ACC112 (cell line): ENCODE results near the gene ALKBH1.
"Not testable (repeated sequence)": the region's sequence is repeated elsewhere in the genome, so short reads cannot be mapped to it uniquely, and the experiment has no call there.

Source experiments
- H2AFZ ChIP-seq: fragments of 200-600 bp; sonication (generic); one replicate; pipeline ENCODE4 v1.6.0; 2017; ENCODE audit warnings: antibody characterized with exemption, low read length; ENCODE audit not compliant: unreplicated experiment
- H3K27ac ChIP-seq: fragments of 200-600 bp; sonication (generic); 2 replicates; pipeline ENCODE4 v1.5.1; 2014; ENCODE audit warnings: low read depth, mild to moderate bottlenecking, antibody characterized with exemption, low read length, moderate library complexity
- H3K27me3 ChIP-seq: fragments of 200-600 bp; sonication (generic); 2 replicates; pipeline ENCODE4 v1.6.1; 2014; ENCODE audit warnings: mild to moderate bottlenecking, antibody characterized with exemption, low read length, moderate library complexity, mixed read lengths; ENCODE audit not compliant: insufficient read depth
- H3K36me3 ChIP-seq: fragments of 200-600 bp; sonication (generic); 2 replicates; pipeline ENCODE4 v1.6.1; 2016; ENCODE audit warnings: mild to moderate bottlenecking, antibody characterized with exemption, low read length, moderate library complexity, mixed read lengths; ENCODE audit not compliant: insufficient read depth
- H3K4me1 ChIP-seq: fragments of 200-600 bp; sonication (generic); one replicate; pipeline ENCODE4 v1.6.1; 2016; ENCODE audit warnings: low read length, mixed read lengths; ENCODE audit not compliant: insufficient read depth, unreplicated experiment, control insufficient read depth
- H3K4me3 ChIP-seq: fragments of 200-600 bp; sonication (generic); 2 replicates; pipeline ENCODE4 v1.5.1; 2014; ENCODE audit warnings: mild to moderate bottlenecking, low read depth, low read length
- H3K79me2 ChIP-seq: fragments of 200-600 bp; sonication (generic); one replicate; pipeline ENCODE4 v1.6.0; 2016; ENCODE audit warnings: low read length; ENCODE audit not compliant: control insufficient read depth, unreplicated experiment, insufficient read depth

The ALKBH1 gene

GRCh38 chr14:77674931-77675330, 32.9 kb downstream of the ALKBH1 start:
- no peaks in the 10 kb centered on the region for H3K4me1 ChIP-seq
- peaks cover 14% of the 10 kb centered on the region for H3K36me3 ChIP-seq
- H2AFZ ChIP-seq: no peak overlapping the region
- H3K79me2 ChIP-seq: no peaks in the 10 kb centered on the region
- H3K4me3 ChIP-seq: no peak overlapping the region
- no peaks in the 10 kb centered on the region for H3K27me3 ChIP-seq
- H3K27ac ChIP-seq: no peak overlapping the region

- no peaks in the 10 kb centered on the region for H3K4me1 ChIP-seq
- H3K79me2 ChIP-seq: no peaks in the 10 kb centered on the region
- H2AFZ ChIP-seq: no peak overlapping the region
- H3K4me3 ChIP-seq: no peak overlapping the region
- peaks cover 13% of the 10 kb centered on the region for H3K36me3 ChIP-seq
- no peak overlapping the region for H3K27ac ChIP-seq
- no peaks in the 10 kb centered on the region for H3K27me3 ChIP-seq
These were observed 34.6 kb downstream of the ALKBH1 start for GRCh38 chr14:77673193-77673592.

GRCh38 chr14:77667331-77667730, 40.5 kb downstream of the ALKBH1 start:
- no peaks in the 10 kb centered on the region for H3K79me2 ChIP-seq
- no peak overlapping the region for H3K4me3 ChIP-seq
- H3K36me3 ChIP-seq: no peaks in the 10 kb centered on the region
- no peaks in the 10 kb centered on the region for H3K4me1 ChIP-seq
- no peaks in the 10 kb centered on the region for H3K27me3 ChIP-seq
- no peak overlapping the region for H3K27ac ChIP-seq
- H2AFZ ChIP-seq: no peak overlapping the region

- Histone ChIP-seq H3K4me3 (no peak overlapping the region), H3K79me2 (no peaks in the 10 kb centered on the region), H3K27ac (no peak overlapping the region), H3K27me3 (no peaks in the 10 kb centered on the region), H3K4me1 (no peaks in the 10 kb centered on the region), H2AFZ (no peak overlapping the region), H3K36me3 (no peaks in the 10 kb centered on the region)
These were observed 44.5 kb downstream of the ALKBH1 start for GRCh38 chr14:77663293-77663692.

- H3K4me1 ChIP-seq, H2AFZ ChIP-seq, H3K4me3 ChIP-seq, H3K79me2 ChIP-seq, H3K27ac ChIP-seq, H3K36me3 ChIP-seq, H3K27me3 ChIP-seq: not testable (repeated sequence)
These were observed 46.3 kb downstream of the ALKBH1 start for GRCh38 chr14:77661562-77661961.

GRCh38 chr14:77660754-77661153, 47.1 kb downstream of the ALKBH1 start:
- Histone ChIP-seq H3K4me3 (no peak overlapping the region), H3K4me1 (no peaks in the 10 kb centered on the region), H3K27ac (no peak overlapping the region), H3K27me3 (no peaks in the 10 kb centered on the region), H3K79me2 (no peaks in the 10 kb centered on the region), H3K36me3 (no peaks in the 10 kb centered on the region), H2AFZ (no peak overlapping the region)

GRCh38 chr14:77659831-77660230, 48.0 kb downstream of the ALKBH1 start:
- H2AFZ ChIP-seq: no peak overlapping the region
- no peaks in the 10 kb centered on the region for H3K36me3 ChIP-seq
- no peak overlapping the region for H3K27ac ChIP-seq
- H3K4me3 ChIP-seq: no peak overlapping the region
- no peaks in the 10 kb centered on the region for H3K4me1 ChIP-seq
- no peaks in the 10 kb centered on the region for H3K27me3 ChIP-seq
- H3K79me2 ChIP-seq: no peaks in the 10 kb centered on the region

- no peaks in the 10 kb centered on the region for H3K27me3 ChIP-seq
- H3K36me3 ChIP-seq: no peaks in the 10 kb centered on the region
- H3K27ac ChIP-seq: no peak overlapping the region
- H2AFZ ChIP-seq: no peak overlapping the region
- H3K4me1 ChIP-seq: no peaks in the 10 kb centered on the region
- H3K4me3 ChIP-seq: no peak overlapping the region
- H3K79me2 ChIP-seq: no peaks in the 10 kb centered on the region
These were observed 50.5 kb downstream of the ALKBH1 start for GRCh38 chr14:77657280-77657679.

GRCh38 chr14:77654001-77654441, 53.8 kb downstream of the ALKBH1 start:
- H2AFZ ChIP-seq: no peak overlapping the region
- H3K27ac ChIP-seq: no peak overlapping the region
- no peak overlapping the region for H3K4me3 ChIP-seq
- H3K36me3 ChIP-seq: no peaks in the 10 kb centered on the region
- H3K4me1 ChIP-seq: no peaks in the 10 kb centered on the region
- no peaks in the 10 kb centered on the region for H3K27me3 ChIP-seq
- no peaks in the 10 kb centered on the region for H3K79me2 ChIP-seq

GRCh38 chr14:77649326-77649725, 58.5 kb downstream of the ALKBH1 start:
- Histone ChIP-seq H2AFZ (no peak overlapping the region), H3K27ac (no peak overlapping the region), H3K4me3 (no peak overlapping the region), H3K4me1 (no peaks in the 10 kb centered on the region), H3K27me3 (no peaks in the 10 kb centered on the region), H3K36me3 (no peaks in the 10 kb centered on the region), H3K79me2 (no peaks in the 10 kb centered on the region)

- Histone ChIP-seq H2AFZ (no peak overlapping the region), H3K36me3 (no peaks in the 10 kb centered on the region), H3K4me1 (no peaks in the 10 kb centered on the region), H3K27me3 (no peaks in the 10 kb centered on the region), H3K4me3 (no peak overlapping the region), H3K79me2 (no peaks in the 10 kb centered on the region), H3K27ac (no peak overlapping the region)
These were observed 59.2 kb downstream of the ALKBH1 start for GRCh38 chr14:77648520-77649200.
